GM19025 (cell line): Measurements from ENCODE around the gene SHC1.

Experiments
- ATAC-seq: cut with Tn5 transposase; IDR thresholded peaks from one replicate; pipeline ENCODE4 v1.9.1; 2021; ENCODE audit warnings: mild to moderate bottlenecking, low read depth, moderate library complexity; ENCODE audit not compliant: unreplicated experiment

Gene SHC1

GRCh38 chr1:154970631-154971340 is at the start of gene SHC1:
TSS of gene SHC1 (minus strand) at chr1:154970747. CDS start at chr1:154970526, 221 bp downstream.
- no peak for ATAC-seq

- ATAC-seq, result no peak
Measured at GRCh38 chr1:155019377-155020245, 49.1 kb upstream of the SHC1 start.

GRCh38 chr1:155018617-155019348 is 48.2 kb upstream of the SHC1 start:
- no peak for ATAC-seq

GRCh38 chr1:155017946-155018316 is 47.4 kb upstream of the SHC1 start:
- ATAC-seq, result no peak

- peak; percentile 74 for ATAC-seq
Measured at GRCh38 chr1:155017041-155017945, 46.7 kb upstream of the SHC1 start.

GRCh38 chr1:155016231-155016831 is 45.8 kb upstream of the SHC1 start:
- ATAC-seq, result no peak

GRCh38 chr1:155015527-155016230 is 45.1 kb upstream of the SHC1 start:
- no peak for ATAC-seq

GRCh38 chr1:155014709-155015508 is 44.4 kb upstream of the SHC1 start:
- ATAC-seq, result no peak

- ATAC-seq, result no peak
Measured at GRCh38 chr1:155013632-155014031, 43.1 kb upstream of the SHC1 start.

- no peak for ATAC-seq
Measured at GRCh38 chr1:155012776-155013602, 42.4 kb upstream of the SHC1 start.

- no peak for ATAC-seq
Measured at GRCh38 chr1:155012026-155012546, 41.5 kb upstream of the SHC1 start.

- ATAC-seq, result no peak
Measured at GRCh38 chr1:155011437-155012025, 41.0 kb upstream of the SHC1 start.

- no peak for ATAC-seq
Measured at GRCh38 chr1:155011004-155011416, 40.5 kb upstream of the SHC1 start.

GRCh38 chr1:155010211-155010918 is 39.8 kb upstream of the SHC1 start:
- no peak for ATAC-seq

GRCh38 chr1:155009742-155010141 is 39.2 kb upstream of the SHC1 start:
- no peak for ATAC-seq

- ATAC-seq, result no peak
Measured at GRCh38 chr1:155009221-155009711, 38.7 kb upstream of the SHC1 start.
